GM18517 (cell line): ENCODE results near the gene RER1.

Experiments used
- ATAC-seq: cut with Tn5 transposase; IDR thresholded peaks from one replicate; pipeline ENCODE4 v1.9.1; 2021; ENCODE audit warnings: mild to moderate bottlenecking, moderate library complexity; ENCODE audit not compliant: unreplicated experiment

Gene RER1, protein sequence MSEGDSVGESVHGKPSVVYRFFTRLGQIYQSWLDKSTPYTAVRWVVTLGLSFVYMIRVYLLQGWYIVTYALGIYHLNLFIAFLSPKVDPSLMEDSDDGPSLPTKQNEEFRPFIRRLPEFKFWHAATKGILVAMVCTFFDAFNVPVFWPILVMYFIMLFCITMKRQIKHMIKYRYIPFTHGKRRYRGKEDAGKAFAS

DNA sequence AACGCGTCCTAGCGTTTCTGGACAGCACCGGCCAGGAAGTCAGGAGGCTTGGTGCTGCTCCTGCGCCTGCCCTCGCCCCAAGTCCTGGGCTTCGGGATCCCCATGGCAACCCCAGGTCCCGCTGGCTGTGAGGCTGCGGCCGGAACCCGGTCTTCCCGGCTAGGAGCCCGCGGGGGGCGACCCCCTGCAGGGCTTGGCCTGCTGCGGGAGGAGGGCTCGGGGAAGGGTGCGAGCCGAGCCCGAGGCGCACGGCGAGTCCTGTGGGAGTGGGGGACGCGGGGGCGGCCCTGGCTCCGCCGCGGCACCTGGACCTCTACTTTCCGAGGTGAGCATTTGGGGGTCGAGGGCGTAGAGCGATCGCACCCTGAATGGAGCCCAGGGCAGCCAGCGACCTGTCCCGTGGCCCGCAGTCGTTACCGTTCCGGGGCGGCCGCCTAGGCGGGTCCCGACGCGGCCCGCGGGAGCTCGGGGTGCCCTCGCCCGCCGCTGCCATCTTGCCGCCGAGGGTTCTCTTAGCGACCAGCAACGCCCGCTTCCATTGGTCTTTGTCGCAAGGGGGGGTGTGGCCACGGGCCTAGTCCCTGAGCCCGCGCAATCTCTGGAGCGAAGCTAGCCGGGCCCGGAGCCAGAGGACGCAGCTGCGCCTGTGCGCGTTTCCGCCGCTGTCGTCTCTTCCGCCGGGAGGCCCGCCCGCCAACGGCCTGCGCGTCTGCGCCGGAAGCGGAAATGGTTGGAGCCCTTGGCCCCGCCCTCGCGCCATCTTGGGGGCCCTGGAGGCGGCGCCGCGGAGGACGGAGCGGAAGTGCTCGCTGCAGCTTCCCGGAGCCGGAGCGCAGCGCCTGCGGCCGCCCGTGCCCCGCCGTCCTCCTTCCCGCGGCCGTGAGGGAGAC lies at the start of gene RER1, which contains the start of gene MORN1:
Gene RER1, plus strand, starts transcription at position 801 of the 890 bp plus-strand sequence. CDS start 3,950 bp downstream, outside the sequence.
Gene MORN1, minus strand, starts transcription at position 514 of the 890 bp plus-strand sequence. Its CDS starts 21 bp downstream, at position 493.
- peak; percentile 90 for ATAC-seq

DNA sequence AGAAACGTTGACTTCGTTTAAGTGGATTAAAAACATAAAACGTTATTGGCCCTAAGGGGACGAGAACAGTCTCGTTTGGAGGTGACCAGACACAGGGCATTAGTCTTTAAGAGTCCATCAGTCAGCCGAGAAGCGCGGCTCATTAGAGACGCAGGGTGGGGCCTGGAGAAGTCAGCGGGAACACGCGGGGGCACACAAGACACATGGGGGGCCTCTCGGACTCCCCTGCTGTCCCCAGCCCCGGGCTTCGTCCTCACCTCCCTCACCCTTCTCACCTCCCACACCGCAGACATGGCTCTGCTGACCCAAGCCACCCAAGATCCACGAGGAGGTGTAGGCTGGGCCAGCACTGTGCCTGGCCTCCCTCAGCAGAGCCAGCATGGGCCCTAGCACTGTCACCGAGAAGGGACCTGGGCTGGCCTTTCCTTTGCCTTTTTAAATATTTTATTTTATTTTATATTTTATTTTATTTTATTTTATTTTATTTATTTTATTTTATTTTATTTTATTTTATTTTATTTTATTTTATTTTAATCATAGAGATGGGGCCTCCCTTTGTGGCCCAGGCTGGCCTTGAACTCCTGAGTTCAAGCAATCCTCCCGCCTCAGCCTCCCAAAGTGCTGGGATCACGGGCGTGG lies 49.1 kb upstream of the RER1 start:
- ATAC-seq: no peak

DNA sequence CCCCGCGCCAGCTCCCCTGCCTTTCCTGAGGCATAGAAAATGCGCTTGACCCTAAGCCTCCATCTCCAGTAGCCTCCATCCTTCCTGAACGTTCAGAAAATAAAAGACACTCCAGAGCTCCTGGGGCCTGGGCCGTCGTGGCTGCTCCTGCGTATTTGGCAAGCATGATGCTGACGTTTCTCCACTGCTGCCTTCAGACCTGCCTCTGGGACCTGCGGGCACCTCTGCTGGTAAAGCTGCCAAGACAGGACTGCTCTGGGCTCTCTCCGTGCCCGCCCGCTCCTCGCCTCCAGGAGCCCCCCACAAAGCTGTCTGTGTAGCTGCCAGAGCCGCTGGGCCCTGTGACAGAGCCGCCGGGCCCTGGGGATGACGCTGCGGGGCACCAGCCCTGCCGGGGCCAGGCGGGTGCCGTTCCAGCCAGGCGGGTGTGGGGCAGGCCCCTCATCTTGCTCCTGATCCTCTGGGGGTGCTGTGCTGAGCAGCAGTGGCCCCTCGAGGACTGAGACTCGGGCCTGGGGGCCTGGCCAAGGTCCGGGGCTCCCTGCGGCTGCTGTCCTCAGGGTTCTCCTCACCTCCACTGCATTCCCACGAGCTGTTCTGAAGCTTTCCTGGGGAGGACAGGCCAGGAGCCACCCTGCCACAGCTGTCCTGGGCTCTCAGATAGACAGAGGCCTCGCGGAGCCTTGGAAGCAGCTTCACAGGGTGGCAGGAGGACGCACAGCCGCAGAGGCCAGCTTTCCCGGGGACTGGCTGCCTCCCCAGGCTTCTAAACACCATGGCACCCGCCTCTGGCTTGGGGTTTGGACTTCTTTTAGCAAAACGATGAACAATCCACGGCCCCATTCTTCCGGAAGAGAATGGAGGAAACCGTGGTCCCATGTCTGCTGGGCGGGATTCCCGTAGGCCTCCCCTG lies 48.4 kb upstream of the RER1 start:
- ATAC-seq: no peak

DNA sequence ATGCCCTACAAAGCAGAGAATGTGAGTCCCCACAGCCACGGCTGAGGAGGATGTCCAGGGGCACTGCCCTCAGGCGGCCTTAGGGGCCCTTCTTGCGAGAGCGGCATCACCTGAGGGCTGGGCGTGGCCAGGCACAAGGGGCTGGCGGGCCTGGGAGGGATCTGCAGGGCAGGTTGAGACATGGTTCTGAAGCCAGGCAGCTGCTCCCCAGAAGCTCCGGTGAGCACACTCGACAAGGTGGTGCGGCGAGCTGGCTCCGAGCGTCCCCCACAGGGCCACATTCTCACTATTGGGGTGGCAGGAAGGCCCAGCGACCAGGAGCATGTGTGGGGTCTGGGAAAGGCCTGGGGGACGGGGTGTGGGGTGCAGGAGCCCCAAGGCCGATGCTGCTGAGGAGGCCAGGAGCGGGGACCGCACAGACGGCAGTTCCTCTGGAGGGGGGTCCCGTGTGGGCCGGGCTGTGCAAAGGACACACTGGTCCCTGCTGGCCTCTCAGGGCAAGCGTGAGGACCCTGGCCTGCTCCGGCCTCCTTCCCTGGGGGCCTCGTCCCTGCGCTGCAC lies 47.4 kb upstream of the RER1 start:
- ATAC-seq: no peak

DNA sequence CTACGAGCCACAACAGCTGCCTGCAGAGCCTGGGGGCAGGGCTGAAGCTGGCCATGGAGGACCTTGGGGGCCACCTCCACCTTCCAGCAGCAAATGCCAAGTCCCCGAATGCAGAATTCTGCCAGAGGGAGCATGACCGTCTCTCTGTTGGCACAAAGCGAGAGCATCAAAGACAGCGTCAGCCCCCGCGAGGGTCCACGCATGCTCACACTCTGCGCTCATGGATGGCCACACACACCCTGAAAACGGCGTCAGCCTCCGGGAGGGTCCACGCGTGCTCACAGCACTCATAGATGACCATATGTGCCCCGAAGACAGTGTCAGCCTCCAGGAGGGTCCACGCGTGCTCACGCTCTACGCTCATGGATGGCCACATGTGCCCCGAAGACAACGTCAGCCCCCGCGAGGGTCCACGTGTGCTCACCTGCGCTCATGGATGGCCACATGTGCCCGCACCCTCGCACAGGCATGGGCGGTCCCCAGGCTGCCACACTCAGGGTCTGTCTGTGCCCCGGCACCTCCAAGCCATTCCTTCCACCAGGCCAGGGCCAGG lies 46.8 kb upstream of the RER1 start:
- ATAC-seq: no peak

DNA sequence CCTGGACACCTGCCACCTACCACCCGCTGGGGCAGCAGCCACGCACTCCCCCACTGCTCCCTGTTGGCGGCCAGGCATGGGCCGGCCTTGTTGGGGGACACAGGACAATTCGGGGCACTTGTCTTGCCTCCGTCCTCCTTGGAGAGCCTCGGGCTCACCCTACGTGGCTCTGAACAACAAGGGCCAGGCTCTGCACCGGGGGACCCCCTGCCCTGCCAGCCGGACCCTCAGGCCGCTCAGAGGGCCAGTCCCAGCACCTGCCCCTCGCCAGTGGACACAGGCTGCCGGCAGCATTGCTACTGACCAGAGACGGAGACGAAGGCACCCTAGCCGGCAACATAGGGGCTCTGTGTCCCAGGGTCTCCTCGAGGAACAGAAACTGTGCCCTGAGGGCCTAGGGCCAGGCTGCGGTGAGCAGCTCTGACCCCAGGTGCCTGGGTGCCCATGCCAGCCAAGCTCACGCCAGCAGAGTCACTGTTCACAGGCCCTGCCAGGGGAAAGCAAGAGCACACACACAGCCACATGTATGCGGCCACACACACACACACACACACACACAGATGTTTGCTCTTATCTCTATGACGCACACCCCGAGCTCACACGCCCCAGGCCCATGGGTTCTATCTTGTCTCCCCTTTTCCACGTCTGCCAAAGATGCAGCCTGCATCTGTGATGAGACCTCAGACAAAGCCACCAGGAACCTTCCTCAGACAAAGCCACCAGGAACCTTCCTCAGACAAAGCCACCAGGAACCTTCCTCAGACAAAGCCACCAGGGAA lies 46.2 kb upstream of the RER1 start:
- ATAC-seq: no peak

DNA sequence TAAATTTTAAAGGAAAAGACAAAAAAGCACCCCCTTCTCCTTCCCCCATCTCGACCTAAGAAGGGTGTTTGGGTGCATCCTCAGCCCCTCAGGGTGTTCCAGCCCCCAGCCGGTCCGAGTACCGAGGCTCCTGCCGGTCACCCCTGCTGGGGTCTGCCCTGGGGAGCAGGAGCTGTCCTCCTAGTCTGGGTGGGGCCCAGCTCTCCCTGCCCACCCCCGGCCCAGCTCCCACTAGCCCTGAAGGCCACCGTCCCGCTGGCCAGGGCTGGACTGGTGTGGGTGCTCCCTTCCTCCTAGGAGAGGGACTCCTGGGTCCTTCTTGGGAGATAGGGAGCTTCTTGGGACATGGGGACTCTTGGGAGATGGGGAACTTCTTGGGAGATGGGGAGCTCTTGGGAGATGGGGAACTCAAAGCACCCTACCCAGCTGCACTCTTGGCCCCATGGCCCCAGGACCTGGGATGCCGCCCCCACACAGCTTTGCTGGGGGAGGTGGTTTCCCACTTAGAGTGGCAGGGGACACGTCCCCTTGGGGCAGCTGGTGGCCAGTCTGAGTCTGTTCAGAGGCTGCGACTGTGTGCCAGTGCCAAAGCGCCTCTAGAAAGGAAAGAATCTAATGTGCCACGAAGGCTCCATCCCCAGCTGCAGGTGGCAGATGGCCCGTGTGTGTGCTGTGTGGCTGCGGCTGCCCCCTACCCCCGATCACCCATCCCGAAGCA lies 44.8 kb upstream of the RER1 start:
- ATAC-seq: no peak

DNA sequence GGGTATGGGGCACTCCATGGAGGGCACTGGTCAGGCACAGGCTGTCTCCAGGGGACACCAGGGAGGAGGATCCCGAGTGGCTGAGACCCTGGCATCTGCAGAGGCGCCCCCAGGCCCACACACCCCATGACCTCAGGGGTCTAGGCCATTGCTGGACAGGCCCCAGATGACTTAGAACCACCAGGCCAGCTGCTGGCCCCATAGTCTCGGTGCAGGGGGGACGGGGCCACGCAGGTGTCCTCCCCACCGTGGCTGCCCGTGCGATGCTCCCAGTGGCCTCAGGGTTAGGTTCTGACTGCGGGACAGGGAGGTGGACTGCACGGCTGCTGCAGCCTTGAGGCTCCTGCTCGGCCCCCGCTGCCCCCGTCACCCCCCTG lies 44.2 kb upstream of the RER1 start:
- no peak for ATAC-seq

DNA sequence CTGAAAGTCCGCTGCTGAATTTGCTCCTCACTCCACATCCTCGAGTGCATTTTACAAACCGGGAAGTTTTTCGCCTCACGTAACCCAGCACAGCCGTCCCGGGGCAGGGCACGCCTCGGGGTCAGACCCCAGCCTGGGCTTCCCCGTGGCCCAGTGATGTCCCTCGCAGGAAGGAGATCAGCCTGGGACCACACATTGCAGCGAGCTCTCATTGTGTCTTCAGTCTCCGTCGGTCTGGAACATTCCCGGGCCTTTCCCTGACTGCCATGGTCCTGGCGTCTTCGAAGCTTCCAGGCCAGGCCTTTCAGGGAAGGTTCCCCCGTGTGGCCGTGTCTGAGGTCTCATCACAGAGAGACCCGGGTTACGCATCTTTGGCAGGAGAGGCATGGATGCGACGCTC lies 43.7 kb upstream of the RER1 start:
- no peak for ATAC-seq

DNA sequence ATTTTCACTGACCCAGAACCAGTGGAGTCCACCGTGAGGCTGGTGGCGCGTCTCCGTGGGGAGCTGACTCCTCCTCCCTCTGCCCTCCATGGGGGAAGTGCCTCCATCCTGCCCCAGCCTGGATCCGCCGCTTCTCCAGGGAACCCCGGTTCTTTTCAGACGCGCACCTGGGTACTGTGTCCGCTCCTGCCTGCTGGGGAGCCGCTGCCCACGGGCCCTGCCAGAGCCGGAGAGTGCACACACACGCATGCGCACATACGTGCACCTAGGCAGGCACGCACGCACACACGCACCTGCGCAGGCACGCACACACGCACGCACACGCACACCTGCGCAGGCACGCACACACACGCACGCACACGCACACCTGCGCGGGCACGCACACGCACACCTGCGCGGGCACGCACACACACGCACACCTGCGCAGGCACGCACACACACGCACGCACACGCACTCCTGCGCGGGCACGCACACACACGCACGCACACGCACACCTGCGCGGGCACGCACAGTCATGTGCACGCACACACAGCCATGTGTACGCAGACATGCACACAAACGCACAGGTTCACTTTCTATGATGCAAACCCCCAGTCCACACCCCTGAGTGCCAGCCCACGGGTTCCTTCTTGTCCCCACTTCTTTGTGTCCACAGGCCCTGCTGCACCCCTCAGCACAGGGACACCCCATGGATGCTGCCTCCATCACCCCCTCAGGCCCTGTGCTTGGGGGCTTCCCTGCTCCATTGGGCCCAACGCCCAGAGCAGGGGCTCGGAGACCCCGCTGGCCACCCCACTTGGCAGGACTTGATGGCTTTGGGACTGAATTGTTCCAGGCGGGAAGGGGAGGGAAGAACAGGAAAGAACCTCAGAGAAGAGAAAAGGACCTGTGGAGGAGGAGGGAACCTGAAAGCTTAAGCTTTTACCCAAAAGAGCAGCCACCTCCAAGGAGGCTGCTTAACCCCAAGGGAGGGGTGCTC lies 43.0 kb upstream of the RER1 start:
- ATAC-seq: no peak

DNA sequence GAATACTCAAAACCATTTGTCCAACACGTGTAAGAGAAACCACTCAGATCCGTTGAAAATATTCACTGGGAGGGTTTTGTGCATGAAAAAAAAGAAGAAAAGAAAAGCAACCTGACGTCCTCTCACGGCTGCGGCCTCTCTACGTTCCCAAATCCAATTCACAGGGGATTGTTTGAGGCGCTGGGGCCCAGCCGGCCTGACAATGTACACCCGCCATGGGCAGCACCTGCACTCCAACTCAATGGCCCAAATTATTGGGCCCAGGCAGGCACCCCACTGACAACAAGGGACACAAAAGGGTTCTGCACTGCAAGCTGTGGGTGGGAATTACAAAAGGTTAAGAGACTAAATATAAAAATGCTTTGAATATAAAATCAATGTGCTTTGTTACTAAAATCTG lies 41.8 kb upstream of the RER1 start:
- no peak for ATAC-seq

DNA sequence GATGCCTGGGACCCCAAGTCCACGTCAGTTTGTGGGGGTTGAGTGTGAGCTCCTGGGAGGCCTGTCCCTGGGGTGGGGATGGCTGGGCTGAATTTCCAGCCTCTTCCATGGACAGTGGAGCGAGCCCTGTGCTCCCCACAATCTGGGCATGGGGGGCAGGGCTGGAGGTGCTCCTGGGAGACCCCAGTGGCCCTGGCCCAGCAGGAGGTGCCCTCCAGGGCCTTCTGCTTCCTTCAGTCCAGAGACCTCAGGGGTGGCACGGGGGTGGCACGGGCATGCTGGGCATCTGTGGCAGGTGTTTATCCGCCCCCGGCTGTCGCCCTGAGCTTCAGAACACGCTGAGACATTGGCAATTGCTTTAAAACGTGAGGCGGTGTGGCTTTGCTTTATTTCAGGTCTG lies 41.1 kb upstream of the RER1 start:
- no peak for ATAC-seq

DNA sequence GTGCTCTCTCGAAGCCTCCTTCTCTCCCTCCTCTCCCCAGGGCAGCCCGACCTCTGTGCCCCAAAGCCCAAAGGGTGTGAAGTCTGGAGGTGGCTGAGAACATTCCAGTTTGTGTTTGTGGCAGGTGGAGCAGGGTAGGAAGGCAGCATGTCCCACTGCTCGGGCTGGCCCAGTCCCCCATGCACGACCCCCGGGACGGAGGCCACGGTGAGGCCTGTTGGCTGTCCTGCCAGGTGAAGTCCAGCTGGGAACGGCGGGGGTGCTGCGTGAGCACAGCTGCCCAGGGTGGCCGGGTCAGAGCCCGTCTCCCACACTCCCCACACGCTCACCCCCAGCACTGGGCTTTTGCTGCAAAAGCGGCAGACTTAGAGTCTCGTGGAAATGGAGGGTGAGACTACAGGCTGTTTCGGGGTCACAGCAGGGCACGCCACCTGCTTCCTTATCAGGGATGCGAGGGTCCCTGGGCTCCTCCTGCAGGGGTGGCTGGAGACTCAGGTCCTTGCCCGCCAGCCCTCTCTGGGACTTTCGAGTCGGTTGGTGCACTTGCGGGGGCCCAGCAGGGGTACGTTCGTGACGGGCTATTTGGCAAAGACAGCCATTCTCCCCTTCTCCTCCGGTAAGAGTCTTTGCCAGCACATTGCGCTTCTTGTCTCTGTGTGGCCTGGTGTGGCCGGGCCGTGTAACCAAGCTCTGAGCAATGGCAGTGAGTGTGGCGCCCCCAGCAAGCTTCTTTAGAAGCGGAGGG lies 40.6 kb upstream of the RER1 start:
- no peak for ATAC-seq

DNA sequence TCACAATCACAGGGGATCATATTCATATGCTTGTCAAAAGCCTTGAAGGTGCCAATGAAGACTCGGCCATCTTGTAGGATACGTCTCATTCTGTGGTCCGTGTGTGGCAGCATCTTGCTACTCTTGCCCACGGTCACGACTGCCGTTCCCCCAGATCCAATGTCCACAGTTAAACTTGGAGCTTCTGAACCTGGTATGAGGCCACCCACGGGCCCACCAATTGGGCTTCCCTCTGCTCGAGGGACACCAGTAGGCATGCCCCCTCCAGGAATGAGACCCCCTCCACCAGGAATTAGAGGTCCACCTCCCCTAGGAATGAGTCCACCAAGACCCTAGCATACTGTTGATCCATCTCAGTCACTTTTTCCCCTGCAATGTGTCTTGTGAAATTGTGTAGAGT lies 39.9 kb upstream of the RER1 start:
- ATAC-seq: no peak

DNA sequence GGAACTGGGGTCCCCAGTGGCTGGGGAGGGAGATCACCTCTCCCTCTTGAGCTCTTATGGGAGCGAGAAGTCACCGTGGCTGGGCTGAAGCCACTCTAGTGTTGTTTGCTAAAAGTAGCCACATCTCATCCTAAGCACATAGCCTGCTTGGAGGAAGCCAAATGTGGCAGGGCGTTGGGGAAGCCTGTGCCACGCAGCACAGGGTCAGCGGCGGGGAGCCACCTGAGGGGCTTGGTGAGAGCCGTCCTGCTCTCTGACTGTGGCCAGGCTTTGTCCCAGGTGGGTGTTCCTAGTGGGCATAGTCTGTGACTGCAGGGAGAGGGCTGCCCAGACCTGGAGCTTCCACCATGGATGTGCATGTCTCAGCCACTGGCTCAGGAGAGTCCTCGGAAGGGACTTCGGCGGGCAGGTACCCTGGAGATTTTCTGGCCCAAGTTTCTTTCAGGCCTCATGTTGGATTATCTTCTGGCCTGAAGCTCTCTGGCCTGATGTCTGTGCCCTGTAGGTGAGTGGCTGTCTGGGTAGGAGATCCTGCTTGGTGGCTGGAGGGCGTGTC lies 39.2 kb upstream of the RER1 start:
- ATAC-seq: no peak

DNA sequence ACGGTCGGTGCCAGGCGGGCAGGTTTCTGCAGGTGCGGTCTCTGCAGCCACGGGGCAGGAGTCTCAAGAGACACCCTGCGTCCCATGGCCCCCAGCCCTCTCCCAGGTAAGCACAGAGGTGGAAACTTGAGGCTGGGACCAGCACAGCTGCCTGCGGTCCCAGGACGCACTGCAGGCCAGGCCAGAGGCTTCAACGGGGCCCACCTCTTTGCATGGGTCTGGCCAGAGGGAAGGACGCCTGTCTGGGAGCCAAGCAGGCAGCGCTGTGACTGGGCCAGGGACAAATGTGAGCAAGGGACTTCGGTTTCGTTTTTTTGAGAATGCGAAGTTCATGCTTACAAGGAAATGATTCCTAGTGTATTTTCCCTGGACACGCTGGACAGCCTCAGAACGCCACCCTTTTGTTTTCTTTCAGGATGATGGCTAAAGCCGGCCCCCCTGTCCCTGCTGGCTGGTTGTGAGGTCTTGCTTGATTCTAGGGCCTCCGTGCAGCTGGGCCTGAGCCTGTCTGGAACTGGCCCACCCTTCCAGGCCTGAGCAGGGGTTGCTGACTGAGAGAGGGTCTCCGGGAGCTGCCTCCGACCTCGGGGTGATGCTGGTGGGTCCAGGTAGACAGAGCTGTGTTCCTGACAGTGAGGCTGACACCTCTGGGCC lies 38.6 kb upstream of the RER1 start:
- ATAC-seq: no peak
